Measurements from ENCODE around the gene KLK1.

DNA sequence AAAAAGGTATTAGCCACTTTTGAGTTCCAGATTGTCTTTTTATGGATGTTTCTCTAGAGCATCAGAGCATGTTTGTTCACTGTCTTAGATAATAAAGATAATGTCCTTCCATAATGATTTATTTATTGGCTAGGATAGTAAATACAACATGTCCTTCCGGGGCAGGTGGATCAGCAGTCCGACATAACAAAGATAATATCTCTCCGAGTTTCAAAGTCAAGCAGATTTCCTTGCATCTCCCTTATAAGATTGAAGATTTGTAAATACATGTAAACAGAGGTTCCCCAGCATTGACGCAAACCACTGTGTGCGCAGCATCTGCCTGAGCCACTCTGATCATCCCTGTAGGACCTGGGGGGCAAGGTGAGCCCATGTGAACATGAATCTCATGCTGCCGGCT is 18.5 kb upstream of the KLK1 start:
- TF ChIP-seq, protein P1, sequence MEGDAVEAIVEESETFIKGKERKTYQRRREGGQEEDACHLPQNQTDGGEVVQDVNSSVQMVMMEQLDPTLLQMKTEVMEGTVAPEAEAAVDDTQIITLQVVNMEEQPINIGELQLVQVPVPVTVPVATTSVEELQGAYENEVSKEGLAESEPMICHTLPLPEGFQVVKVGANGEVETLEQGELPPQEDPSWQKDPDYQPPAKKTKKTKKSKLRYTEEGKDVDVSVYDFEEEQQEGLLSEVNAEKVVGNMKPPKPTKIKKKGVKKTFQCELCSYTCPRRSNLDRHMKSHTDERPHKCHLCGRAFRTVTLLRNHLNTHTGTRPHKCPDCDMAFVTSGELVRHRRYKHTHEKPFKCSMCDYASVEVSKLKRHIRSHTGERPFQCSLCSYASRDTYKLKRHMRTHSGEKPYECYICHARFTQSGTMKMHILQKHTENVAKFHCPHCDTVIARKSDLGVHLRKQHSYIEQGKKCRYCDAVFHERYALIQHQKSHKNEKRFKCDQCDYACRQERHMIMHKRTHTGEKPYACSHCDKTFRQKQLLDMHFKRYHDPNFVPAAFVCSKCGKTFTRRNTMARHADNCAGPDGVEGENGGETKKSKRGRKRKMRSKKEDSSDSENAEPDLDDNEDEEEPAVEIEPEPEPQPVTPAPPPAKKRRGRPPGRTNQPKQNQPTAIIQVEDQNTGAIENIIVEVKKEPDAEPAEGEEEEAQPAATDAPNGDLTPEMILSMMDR (IDR thresholded peaks at IDR 0.05): no peak
- no peak for TF ChIP-seq POLR2A (IDR thresholded peaks at IDR 0.05)
